ENCODE data around the gene SEC61A1.

DNA sequence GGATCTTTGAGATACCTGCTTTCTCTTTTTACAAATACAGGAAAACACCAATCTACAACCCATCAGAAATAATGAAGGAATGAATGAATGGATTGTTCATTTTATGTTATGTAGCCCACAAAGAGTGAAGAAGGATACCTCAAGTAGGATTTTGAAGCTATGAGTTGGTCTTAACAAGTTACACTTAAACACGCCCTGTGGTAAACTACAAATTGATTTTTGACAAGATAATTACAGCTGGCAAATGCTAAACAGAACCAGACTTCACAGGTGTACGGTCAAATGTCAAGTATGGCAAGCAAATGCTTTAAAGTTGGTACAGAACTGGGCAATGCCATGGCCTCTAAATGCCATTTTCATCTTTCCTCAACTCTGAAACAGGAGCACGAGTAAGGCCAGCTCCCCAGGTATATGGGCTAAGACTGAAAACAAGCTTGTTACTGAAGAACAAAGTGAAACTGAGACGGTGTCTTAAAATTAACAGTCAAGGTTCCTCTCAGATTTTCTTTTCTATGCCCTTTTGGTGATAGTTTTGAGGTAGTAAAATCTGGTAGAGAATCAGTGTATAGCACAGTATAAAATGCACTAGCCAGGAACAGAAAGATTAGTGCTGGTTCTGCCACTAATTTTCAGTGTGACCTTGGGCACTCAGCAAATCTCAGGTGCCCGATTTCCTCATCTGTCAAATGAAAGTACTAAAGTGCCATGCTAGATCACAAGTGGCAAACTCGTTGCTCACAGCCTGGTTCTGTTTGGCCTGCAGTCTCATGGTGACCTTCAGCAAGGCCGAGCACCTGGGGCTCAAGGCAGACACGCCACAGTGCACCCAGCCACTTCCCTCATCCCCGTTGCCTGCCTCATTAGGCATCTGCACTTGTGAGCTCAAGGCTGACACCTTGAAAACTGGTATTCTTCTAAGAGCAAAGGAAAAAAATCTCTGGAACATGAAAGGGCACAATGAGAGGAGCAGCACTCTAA is 61.9 kb downstream of the SEC61A1 start:
- TF ChIP-seq GABPA (IDR thresholded peaks at IDR 0.05 in 1 of 2, conservative IDR thresholded peaks at IDR 0.05 in 1 of 2) (no peak), TAF1 (conservative IDR thresholded peaks at IDR 0.05) (no peak), RAD21 (IDR thresholded peaks at IDR 0.05) (no peak), FOXA2 (IDR thresholded peaks at IDR 0.05) (no peak), HNF4A (conservative IDR thresholded peaks at IDR 0.05) (peak in 1 of 2 donors; percentile 16), EGR1 (IDR thresholded peaks at IDR 0.05; ENCODE audit: low read depth in 2 of 2) (no peak)
- TF ChIP-seq, protein P1, sequence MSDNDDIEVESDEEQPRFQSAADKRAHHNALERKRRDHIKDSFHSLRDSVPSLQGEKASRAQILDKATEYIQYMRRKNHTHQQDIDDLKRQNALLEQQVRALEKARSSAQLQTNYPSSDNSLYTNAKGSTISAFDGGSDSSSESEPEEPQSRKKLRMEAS (IDR thresholded peaks at IDR 0.05): no peak
- TF ChIP-seq, protein P2, sequence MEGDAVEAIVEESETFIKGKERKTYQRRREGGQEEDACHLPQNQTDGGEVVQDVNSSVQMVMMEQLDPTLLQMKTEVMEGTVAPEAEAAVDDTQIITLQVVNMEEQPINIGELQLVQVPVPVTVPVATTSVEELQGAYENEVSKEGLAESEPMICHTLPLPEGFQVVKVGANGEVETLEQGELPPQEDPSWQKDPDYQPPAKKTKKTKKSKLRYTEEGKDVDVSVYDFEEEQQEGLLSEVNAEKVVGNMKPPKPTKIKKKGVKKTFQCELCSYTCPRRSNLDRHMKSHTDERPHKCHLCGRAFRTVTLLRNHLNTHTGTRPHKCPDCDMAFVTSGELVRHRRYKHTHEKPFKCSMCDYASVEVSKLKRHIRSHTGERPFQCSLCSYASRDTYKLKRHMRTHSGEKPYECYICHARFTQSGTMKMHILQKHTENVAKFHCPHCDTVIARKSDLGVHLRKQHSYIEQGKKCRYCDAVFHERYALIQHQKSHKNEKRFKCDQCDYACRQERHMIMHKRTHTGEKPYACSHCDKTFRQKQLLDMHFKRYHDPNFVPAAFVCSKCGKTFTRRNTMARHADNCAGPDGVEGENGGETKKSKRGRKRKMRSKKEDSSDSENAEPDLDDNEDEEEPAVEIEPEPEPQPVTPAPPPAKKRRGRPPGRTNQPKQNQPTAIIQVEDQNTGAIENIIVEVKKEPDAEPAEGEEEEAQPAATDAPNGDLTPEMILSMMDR (IDR thresholded peaks at IDR 0.05; ENCODE audit: low read depth, low read length, missing input control): no peak
- TF ChIP-seq, protein P3, sequence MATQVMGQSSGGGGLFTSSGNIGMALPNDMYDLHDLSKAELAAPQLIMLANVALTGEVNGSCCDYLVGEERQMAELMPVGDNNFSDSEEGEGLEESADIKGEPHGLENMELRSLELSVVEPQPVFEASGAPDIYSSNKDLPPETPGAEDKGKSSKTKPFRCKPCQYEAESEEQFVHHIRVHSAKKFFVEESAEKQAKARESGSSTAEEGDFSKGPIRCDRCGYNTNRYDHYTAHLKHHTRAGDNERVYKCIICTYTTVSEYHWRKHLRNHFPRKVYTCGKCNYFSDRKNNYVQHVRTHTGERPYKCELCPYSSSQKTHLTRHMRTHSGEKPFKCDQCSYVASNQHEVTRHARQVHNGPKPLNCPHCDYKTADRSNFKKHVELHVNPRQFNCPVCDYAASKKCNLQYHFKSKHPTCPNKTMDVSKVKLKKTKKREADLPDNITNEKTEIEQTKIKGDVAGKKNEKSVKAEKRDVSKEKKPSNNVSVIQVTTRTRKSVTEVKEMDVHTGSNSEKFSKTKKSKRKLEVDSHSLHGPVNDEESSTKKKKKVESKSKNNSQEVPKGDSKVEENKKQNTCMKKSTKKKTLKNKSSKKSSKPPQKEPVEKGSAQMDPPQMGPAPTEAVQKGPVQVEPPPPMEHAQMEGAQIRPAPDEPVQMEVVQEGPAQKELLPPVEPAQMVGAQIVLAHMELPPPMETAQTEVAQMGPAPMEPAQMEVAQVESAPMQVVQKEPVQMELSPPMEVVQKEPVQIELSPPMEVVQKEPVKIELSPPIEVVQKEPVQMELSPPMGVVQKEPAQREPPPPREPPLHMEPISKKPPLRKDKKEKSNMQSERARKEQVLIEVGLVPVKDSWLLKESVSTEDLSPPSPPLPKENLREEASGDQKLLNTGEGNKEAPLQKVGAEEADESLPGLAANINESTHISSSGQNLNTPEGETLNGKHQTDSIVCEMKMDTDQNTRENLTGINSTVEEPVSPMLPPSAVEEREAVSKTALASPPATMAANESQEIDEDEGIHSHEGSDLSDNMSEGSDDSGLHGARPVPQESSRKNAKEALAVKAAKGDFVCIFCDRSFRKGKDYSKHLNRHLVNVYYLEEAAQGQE (IDR thresholded peaks at IDR 0.05): no peak
- TF ChIP-seq, protein P4, sequence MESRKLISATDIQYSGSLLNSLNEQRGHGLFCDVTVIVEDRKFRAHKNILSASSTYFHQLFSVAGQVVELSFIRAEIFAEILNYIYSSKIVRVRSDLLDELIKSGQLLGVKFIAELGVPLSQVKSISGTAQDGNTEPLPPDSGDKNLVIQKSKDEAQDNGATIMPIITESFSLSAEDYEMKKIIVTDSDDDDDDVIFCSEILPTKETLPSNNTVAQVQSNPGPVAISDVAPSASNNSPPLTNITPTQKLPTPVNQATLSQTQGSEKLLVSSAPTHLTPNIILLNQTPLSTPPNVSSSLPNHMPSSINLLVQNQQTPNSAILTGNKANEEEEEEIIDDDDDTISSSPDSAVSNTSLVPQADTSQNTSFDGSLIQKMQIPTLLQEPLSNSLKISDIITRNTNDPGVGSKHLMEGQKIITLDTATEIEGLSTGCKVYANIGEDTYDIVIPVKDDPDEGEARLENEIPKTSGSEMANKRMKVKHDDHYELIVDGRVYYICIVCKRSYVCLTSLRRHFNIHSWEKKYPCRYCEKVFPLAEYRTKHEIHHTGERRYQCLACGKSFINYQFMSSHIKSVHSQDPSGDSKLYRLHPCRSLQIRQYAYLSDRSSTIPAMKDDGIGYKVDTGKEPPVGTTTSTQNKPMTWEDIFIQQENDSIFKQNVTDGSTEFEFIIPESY (IDR thresholded peaks at IDR 0.05): no peak
